HEK293 (cell line): ENCODE results near the gene MOB4.

Experiments used
- CTCF ChIA-PET: fragments of 350-600 bp; formaldehyde crosslinking; extraction: SDS; loops from one replicate; lab custom pipeline; 2021; ENCODE audit warnings: antibody characterized with exemption; lab: Yijun Ruan, JAX
- POLR2A ChIA-PET: fragments of 300-600 bp; formaldehyde crosslinking; extraction: SDS; loops from one replicate; lab custom pipeline; 2020; ENCODE audit warnings: antibody characterized with exemption, inconsistent platforms; lab: Yijun Ruan, JAX
- H3K27ac ChIP-seq: fragments of 200-500 bp; sonication (Bioruptor generic); 2 replicates; pipeline ENCODE4 v1.5.1; 2014; ENCODE audit warnings: low read depth, low read length, control low read depth, inconsistent platforms; ENCODE audit errors: extremely low read depth
- H3K36me3 ChIP-seq, 2 experiments: fragments of 200-500 bp in 1 of 2; sonication (Bioruptor generic) in 1 of 2; 1 replicate in 1 of 2; 2 replicates in 1 of 2; pipeline ENCODE4 v1.5.1; 2014 to 2017; ENCODE audit warnings: inconsistent platforms in 2 of 2, low read length in 2 of 2; ENCODE audit not compliant: control insufficient read depth in 2 of 2, insufficient read depth in 1 of 2
- H3K4me1 ChIP-seq: fragments of 200-500 bp; sonication (Bioruptor generic); 2 replicates; pipeline ENCODE4 v1.5.1; 2014; ENCODE audit warnings: mild to moderate bottlenecking, low read length, inconsistent platforms; ENCODE audit not compliant: control insufficient read depth, insufficient read depth
- H3K4me3 ChIP-seq: 2 replicates; pipeline ENCODE4 v1.5.1; 2011; ENCODE audit warnings: low read depth, mild to moderate bottlenecking, control low read depth, low read length, moderate library complexity
- H3K9me3 ChIP-seq: fragments of 200-500 bp; sonication (Bioruptor generic); 2 replicates; pipeline ENCODE4 v1.5.1; 2014; ENCODE audit warnings: low read depth, low read length, inconsistent platforms; ENCODE audit not compliant: control insufficient read depth, insufficient read depth
- KLF7 ChIP-seq: fragments of 450-650 bp; formaldehyde crosslinking; IDR thresholded peaks from 2 replicates; pipeline ENCODE4 v1.5.1; 2016; ENCODE audit warnings: missing biosample characterization, missing genetic modification characterization, borderline replicate concordance
- YY2 ChIP-seq: fragments of 450-650 bp; formaldehyde crosslinking; IDR thresholded peaks from 2 replicates; pipeline ENCODE4 v1.5.1; 2016; ENCODE audit warnings: missing biosample characterization, missing genetic modification characterization
- ZBTB20 ChIP-seq: fragments of 450-650 bp; formaldehyde crosslinking; IDR thresholded peaks from 2 replicates; pipeline ENCODE4 v1.5.1; 2016; ENCODE audit warnings: missing biosample characterization, missing genetic modification characterization
- ZBTB21 ChIP-seq: fragments of 450-650 bp; formaldehyde crosslinking; IDR thresholded peaks from 2 replicates; pipeline ENCODE4 v1.5.1; 2017; ENCODE audit warnings: missing biosample characterization, missing genetic modification characterization
- ZBTB7A ChIP-seq: fragments of 450-650 bp; formaldehyde crosslinking; IDR thresholded peaks from 2 replicates; pipeline ENCODE4 v1.5.1; 2016; ENCODE audit warnings: low read depth, missing biosample characterization, missing genetic modification characterization
- ZFP41 ChIP-seq: fragments of 450-650 bp; formaldehyde crosslinking; IDR thresholded peaks from 2 replicates; pipeline ENCODE4 v1.5.1; 2016; ENCODE audit warnings: missing biosample characterization, missing genetic modification characterization, borderline replicate concordance
- ZIC2 ChIP-seq: fragments of 450-650 bp; formaldehyde crosslinking; IDR thresholded peaks from 2 replicates; pipeline ENCODE4 v1.5.1; 2016; ENCODE audit warnings: missing biosample characterization, missing genetic modification characterization
- ZNF184 ChIP-seq: fragments of 450-650 bp; IDR thresholded peaks from 2 replicates; pipeline ENCODE4 v1.5.1; 2018; ENCODE audit warnings: missing biosample characterization, mild to moderate bottlenecking, missing genetic modification characterization
- ZNF2 ChIP-seq: fragments of 450-650 bp; formaldehyde crosslinking; IDR thresholded peaks from 2 replicates; pipeline ENCODE4 v1.5.1; 2016; ENCODE audit warnings: missing biosample characterization, missing genetic modification characterization
- ZNF311 ChIP-seq: fragments of 450-650 bp; formaldehyde crosslinking; IDR thresholded peaks from 2 replicates; pipeline ENCODE4 v1.5.1; 2017; ENCODE audit warnings: missing biosample characterization, missing genetic modification characterization, borderline replicate concordance
- ZNF433 ChIP-seq: fragments of 450-650 bp; formaldehyde crosslinking; IDR thresholded peaks from 2 replicates; pipeline ENCODE4 v1.5.1; 2016; ENCODE audit warnings: missing biosample characterization, missing genetic modification characterization, low read depth
- ZNF558 ChIP-seq: fragments of 450-650 bp; formaldehyde crosslinking; IDR thresholded peaks from 2 replicates; pipeline ENCODE4 v1.5.1; 2016; ENCODE audit warnings: missing biosample characterization, missing genetic modification characterization
- ZNF600 ChIP-seq: fragments of 450-650 bp; formaldehyde crosslinking; IDR thresholded peaks from 2 replicates; pipeline ENCODE4 v1.5.1; 2016; ENCODE audit warnings: missing biosample characterization, missing genetic modification characterization
- ZNF629 ChIP-seq: fragments of 450-650 bp; formaldehyde crosslinking; IDR thresholded peaks from 2 replicates; pipeline ENCODE4 v1.5.1; 2017; ENCODE audit warnings: missing biosample characterization, missing genetic modification characterization
- ZNF776 ChIP-seq: fragments of 450-650 bp; formaldehyde crosslinking; IDR thresholded peaks from 2 replicates; pipeline ENCODE4 v1.5.0; 2017; ENCODE audit warnings: missing biosample characterization, missing genetic modification characterization, borderline replicate concordance
- ZNF830 ChIP-seq: fragments of 450-650 bp; IDR thresholded peaks from 2 replicates; pipeline ENCODE4 v1.5.0; 2018; ENCODE audit warnings: missing biosample characterization, missing genetic modification characterization, low read depth, mild to moderate bottlenecking, moderate library complexity
- TF ChIP-seq, protein P1 (sequence below): fragments of 450-650 bp; formaldehyde crosslinking; IDR thresholded peaks from 2 replicates; pipeline ENCODE4 v1.5.1; 2016; ENCODE audit warnings: missing biosample characterization, missing genetic modification characterization
- TF ChIP-seq, protein P2 (sequence below): fragments of 450-650 bp; formaldehyde crosslinking; IDR thresholded peaks from 2 replicates; pipeline ENCODE4; 2016; ENCODE audit warnings: missing biosample characterization, missing genetic modification characterization
- TF ChIP-seq, protein P3 (sequence below): sonication (generic); formaldehyde crosslinking; IDR thresholded peaks from 2 replicates; pipeline ENCODE4 v1.8.1; 2022; ENCODE audit warnings: mild to moderate bottlenecking, moderate library complexity, missing genetic modification reagents
- TF ChIP-seq, protein P4 (sequence below): fragments of 450-650 bp; formaldehyde crosslinking; IDR thresholded peaks from 2 replicates; pipeline ENCODE4 v1.5.1; 2017; ENCODE audit warnings: missing biosample characterization, missing genetic modification characterization
- TF ChIP-seq, protein P5 (sequence below): fragments of 450-650 bp; formaldehyde crosslinking; IDR thresholded peaks from 2 replicates; pipeline ENCODE4 v1.5.1; 2016; ENCODE audit warnings: missing biosample characterization, missing genetic modification characterization
- TF ChIP-seq, protein P6 (sequence below): fragments of 450-650 bp; IDR thresholded peaks from 2 replicates; pipeline ENCODE4 v1.5.1; 2018; ENCODE audit warnings: missing biosample characterization, mild to moderate bottlenecking, missing genetic modification characterization
- TF ChIP-seq, protein P7 (sequence below): fragments of 450-650 bp; IDR thresholded peaks from 2 replicates; pipeline ENCODE4 v1.5.1; 2018; ENCODE audit warnings: missing biosample characterization, missing genetic modification characterization

MOB4 gene

DNA sequence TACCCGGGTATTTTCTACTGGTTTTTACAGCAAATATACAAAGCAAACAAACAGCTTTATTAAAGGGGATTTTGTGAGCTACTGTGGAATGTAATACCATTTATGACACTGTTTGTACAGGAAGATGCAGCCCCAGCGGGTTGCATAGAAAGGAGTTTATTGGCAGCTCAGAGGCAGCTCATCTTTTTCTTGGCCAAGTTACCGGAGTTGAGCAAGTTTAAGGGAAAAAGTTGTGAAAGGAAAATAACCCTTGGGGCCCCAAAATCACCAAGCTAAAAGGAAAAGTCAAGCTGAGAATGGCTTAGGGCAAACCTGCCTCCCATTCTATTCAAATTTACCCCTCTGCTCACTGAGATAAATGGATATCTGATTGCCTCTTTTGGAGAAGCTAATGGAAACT is 60.8 kb downstream of the MOB4 start:
- POLR2A ChIA-PET: no interaction called here
- no peaks in the 10 kb centered on the region for H3K4me1 ChIP-seq
- TF ChIP-seq, protein P1, sequence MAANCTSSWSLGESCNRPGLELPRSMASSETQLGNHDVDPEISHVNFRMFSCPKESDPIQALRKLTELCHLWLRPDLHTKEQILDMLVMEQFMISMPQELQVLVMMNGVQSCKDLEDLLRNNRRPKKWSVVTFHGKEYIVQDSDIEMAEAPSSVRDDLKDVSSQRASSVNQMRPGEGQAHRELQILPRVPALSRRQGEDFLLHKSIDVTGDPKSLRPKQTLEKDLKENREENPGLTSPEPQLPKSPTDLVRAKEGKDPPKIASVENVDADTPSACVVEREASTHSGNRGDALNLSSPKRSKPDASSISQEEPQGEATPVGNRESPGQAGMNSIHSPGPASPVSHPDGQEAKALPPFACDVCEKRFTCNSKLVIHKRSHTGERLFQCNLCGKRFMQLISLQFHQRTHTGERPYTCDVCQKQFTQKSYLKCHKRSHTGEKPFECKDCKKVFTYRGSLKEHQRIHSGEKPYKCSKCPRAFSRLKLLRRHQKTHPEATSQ (tag by site-specific recombination): no peak
- no peak for TF ChIP-seq ZNF629 (tag by site-specific recombination)
- TF ChIP-seq ZIC2: no peak
- TF ChIP-seq ZNF2 (tag by site-specific recombination): no peak
- TF ChIP-seq ZBTB7A (tag by site-specific recombination): no peak
- no peak for TF ChIP-seq ZBTB21
- no peak for TF ChIP-seq ZNF558 (tag by site-specific recombination)
- TF ChIP-seq, protein P2, sequence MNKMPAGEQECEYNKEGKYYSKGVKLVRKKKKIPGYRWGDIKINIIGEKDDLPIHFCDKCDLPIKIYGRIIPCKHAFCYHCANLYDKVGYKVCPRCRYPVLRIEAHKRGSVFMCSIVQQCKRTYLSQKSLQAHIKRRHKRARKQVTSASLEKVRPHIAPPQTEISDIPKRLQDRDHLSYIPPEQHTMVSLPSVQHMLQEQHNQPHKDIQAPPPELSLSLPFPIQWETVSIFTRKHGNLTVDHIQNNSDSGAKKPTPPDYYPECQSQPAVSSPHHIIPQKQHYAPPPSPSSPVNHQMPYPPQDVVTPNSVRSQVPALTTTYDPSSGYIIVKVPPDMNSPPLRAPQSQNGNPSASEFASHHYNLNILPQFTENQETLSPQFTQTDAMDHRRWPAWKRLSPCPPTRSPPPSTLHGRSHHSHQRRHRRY (tag by site-specific recombination): no peak
- TF ChIP-seq ZNF184 (tag by site-specific recombination): no peak
- TF ChIP-seq, protein P3, sequence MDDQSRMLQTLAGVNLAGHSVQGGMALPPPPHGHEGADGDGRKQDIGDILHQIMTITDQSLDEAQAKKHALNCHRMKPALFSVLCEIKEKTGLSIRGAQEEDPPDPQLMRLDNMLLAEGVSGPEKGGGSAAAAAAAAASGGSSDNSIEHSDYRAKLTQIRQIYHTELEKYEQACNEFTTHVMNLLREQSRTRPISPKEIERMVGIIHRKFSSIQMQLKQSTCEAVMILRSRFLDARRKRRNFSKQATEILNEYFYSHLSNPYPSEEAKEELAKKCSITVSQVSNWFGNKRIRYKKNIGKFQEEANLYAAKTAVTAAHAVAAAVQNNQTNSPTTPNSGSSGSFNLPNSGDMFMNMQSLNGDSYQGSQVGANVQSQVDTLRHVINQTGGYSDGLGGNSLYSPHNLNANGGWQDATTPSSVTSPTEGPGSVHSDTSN (CRISPR knock-in tag): no peak
- TF ChIP-seq, protein P4, sequence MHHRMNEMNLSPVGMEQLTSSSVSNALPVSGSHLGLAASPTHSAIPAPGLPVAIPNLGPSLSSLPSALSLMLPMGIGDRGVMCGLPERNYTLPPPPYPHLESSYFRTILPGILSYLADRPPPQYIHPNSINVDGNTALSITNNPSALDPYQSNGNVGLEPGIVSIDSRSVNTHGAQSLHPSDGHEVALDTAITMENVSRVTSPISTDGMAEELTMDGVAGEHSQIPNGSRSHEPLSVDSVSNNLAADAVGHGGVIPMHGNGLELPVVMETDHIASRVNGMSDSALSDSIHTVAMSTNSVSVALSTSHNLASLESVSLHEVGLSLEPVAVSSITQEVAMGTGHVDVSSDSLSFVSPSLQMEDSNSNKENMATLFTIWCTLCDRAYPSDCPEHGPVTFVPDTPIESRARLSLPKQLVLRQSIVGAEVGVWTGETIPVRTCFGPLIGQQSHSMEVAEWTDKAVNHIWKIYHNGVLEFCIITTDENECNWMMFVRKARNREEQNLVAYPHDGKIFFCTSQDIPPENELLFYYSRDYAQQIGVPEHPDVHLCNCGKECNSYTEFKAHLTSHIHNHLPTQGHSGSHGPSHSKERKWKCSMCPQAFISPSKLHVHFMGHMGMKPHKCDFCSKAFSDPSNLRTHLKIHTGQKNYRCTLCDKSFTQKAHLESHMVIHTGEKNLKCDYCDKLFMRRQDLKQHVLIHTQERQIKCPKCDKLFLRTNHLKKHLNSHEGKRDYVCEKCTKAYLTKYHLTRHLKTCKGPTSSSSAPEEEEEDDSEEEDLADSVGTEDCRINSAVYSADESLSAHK (tag by site-specific recombination): no peak
- TF ChIP-seq, protein P5, sequence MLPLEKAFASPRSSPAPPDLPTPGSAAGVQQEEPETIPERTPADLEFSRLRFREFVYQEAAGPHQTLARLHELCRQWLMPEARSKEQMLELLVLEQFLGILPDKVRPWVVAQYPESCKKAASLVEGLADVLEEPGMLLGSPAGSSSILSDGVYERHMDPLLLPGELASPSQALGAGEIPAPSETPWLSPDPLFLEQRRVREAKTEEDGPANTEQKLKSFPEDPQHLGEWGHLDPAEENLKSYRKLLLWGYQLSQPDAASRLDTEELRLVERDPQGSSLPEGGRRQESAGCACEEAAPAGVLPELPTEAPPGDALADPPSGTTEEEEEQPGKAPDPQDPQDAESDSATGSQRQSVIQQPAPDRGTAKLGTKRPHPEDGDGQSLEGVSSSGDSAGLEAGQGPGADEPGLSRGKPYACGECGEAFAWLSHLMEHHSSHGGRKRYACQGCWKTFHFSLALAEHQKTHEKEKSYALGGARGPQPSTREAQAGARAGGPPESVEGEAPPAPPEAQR (tag by site-specific recombination): no peak
- no peak for TF ChIP-seq ZNF600
- H3K36me3 ChIP-seq: peaks cover 0 to 9% of the 10 kb centered on the region in 2 experiments; a peak in 1 of 3 replicates
- CTCF ChIA-PET: interaction anchor here (0.7 kb wide), 1 partner anchor 23 kb away, joined by 3 read pairs; no protein-coding TSS in a partner anchor
- H3K9me3 ChIP-seq: no peaks in the 10 kb centered on the region
- no peak overlapping the region for H3K4me3 ChIP-seq
- no peak overlapping the region for H3K27ac ChIP-seq

DNA sequence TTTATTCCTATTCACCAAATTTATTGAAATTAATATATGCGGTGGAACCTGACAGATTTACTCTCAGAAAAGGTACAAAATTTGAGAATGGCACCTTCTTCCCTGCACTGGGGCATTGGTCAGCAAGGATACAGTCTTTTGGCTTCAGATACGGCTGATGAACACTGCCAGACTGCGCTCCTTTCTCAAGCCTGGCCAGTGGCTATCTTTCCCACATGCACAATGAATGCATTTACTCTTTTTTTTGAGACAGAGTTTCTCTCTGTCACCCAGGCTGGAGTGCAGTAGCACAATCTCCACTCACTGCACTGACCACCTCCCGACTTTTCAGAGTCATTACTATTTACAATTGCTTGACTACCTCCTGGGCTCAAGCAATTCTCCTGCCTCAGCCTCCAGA is 61.6 kb downstream of the MOB4 start:
- no peaks in the 10 kb centered on the region for H3K4me1 ChIP-seq
- CTCF ChIA-PET: interaction anchor here (0.8 kb wide), 1 partner anchor 16 kb away, joined by 4 read pairs; no protein-coding TSS in a partner anchor
- no peaks in the 10 kb centered on the region for H3K9me3 ChIP-seq
- H3K27ac ChIP-seq: no peak overlapping the region
- H3K36me3 ChIP-seq: peaks cover 0 to 2% of the 10 kb centered on the region in 2 experiments; a peak in 1 of 3 replicates
- POLR2A ChIA-PET: no interaction called here
- H3K4me3 ChIP-seq: no peak overlapping the region
- no peak for TF ChIP-seq ZNF311
- no peak for TF ChIP-seq ZNF433
- TF ChIP-seq, protein P6, sequence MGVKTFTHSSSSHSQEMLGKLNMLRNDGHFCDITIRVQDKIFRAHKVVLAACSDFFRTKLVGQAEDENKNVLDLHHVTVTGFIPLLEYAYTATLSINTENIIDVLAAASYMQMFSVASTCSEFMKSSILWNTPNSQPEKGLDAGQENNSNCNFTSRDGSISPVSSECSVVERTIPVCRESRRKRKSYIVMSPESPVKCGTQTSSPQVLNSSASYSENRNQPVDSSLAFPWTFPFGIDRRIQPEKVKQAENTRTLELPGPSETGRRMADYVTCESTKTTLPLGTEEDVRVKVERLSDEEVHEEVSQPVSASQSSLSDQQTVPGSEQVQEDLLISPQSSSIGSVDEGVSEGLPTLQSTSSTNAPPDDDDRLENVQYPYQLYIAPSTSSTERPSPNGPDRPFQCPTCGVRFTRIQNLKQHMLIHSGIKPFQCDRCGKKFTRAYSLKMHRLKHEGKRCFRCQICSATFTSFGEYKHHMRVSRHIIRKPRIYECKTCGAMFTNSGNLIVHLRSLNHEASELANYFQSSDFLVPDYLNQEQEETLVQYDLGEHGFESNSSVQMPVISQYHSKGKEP (tag by site-specific recombination): no peak
- TF ChIP-seq ZNF776 (tag by site-specific recombination): no peak
- no peak for TF ChIP-seq KLF7 (tag by site-specific recombination)
- no peak for TF ChIP-seq ZFP41 (tag by site-specific recombination)
- no peak for TF ChIP-seq ZNF830 (tag by site-specific recombination)
- TF ChIP-seq, protein P7, sequence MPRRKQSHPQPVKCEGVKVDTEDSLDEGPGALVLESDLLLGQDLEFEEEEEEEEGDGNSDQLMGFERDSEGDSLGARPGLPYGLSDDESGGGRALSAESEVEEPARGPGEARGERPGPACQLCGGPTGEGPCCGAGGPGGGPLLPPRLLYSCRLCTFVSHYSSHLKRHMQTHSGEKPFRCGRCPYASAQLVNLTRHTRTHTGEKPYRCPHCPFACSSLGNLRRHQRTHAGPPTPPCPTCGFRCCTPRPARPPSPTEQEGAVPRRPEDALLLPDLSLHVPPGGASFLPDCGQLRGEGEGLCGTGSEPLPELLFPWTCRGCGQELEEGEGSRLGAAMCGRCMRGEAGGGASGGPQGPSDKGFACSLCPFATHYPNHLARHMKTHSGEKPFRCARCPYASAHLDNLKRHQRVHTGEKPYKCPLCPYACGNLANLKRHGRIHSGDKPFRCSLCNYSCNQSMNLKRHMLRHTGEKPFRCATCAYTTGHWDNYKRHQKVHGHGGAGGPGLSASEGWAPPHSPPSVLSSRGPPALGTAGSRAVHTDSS (tag by site-specific recombination): no peak
- no peak for TF ChIP-seq YY2
- TF ChIP-seq ZBTB20 (tag by site-specific recombination): no peak
